ENCODE results near the gene KRT5. TPM values are rescaled to one million over a fixed set of nuclear protein-coding genes. Genes with fewer than 3 reads are reported as not detected.
A peak's percentile ranks its signal among the peaks of the same experiment; 100 is the strongest.

KRT5 gene
- total RNA-seq, 6 experiments from 2014 or later = 0.66 TPM; not detected in 5

- WGBS (ENCODE audit: insufficient coverage, low coverage, low lambda C conversion rate, missing lambda C conversion rate) = 60% methylated on average over 2 of the region's 3 CpGs
- TF ChIP-seq POLR2A (IDR thresholded peaks at IDR 0.05) = no peak
- no peak for TF ChIP-seq CTCF (IDR thresholded peaks at IDR 0.05)
- intact Hi-C loops (cut with DNase I) = no loop called here
Measured at GRCh38 chr12:52537101-52537500, 16.9 kb upstream of the KRT5 start.

GRCh38 chr12:52535574-52535973 lies 15.4 kb upstream of the KRT5 start:
- H3K4me1 ChIP-seq = no peaks in the 10 kb centered on the region

More at GRCh38 chr12:52537101-52537500, 16.9 kb upstream of the KRT5 start:
- peak in 1 of 3 donors; percentile 51 for DNase-seq
- Histone ChIP-seq H3K9me3 (no peaks in the 10 kb centered on the region), H3K27ac (no peak overlapping the region), H3K4me3 (no peak overlapping the region), H3K27me3 (no peaks in the 10 kb centered on the region), H3K36me3 (no peaks in the 10 kb centered on the region), H3K4me1 (no peaks in the 10 kb centered on the region)
- no peak for ATAC-seq

GRCh38 chr12:52534482-52534881 lies 14.3 kb upstream of the KRT5 start:
- WGBS (ENCODE audit: insufficient coverage, low coverage, low lambda C conversion rate, missing lambda C conversion rate) = 70% methylated on average over 5 of the region's 5 CpGs
- Histone ChIP-seq H3K27ac (no peak overlapping the region), H3K4me1 (no peaks in the 10 kb centered on the region), H3K36me3 (no peaks in the 10 kb centered on the region), H3K9me3 (no peaks in the 10 kb centered on the region), H3K27me3 (no peaks in the 10 kb centered on the region), H3K4me3 (no peak overlapping the region)
- DNase-seq = no peak
- intact Hi-C loops (cut with DNase I) = no loop called here
- no peak for ATAC-seq
- TF ChIP-seq CTCF (IDR thresholded peaks at IDR 0.05) (peak in 1 of 4 donors; percentile 32), POLR2A (IDR thresholded peaks at IDR 0.05) (no peak)

More at GRCh38 chr12:52535574-52535973, 15.4 kb upstream of the KRT5 start:
- ATAC-seq (no peak), DNase-seq (peak in 1 of 3 donors; percentile 5)
- Histone ChIP-seq H3K4me3 (no peak overlapping the region), H3K36me3 (no peaks in the 10 kb centered on the region), H3K27me3 (no peaks in the 10 kb centered on the region), H3K27ac (no peak overlapping the region), H3K9me3 (no peaks in the 10 kb centered on the region)
- 17% methylated on average over 1 of the region's 1 CpG for WGBS (ENCODE audit: insufficient coverage, low coverage, low lambda C conversion rate, missing lambda C conversion rate)
- TF ChIP-seq POLR2A (IDR thresholded peaks at IDR 0.05) = no peak
- no peak for TF ChIP-seq CTCF (IDR thresholded peaks at IDR 0.05)
- intact Hi-C loops (cut with DNase I) = no loop called here

GRCh38 chr12:52533686-52534470 lies 13.7 kb upstream of the KRT5 start:
- no peaks in the 10 kb centered on the region for H3K27me3 ChIP-seq
- intact Hi-C loops (cut with DNase I) = no loop called here
- 48% methylated on average over 2 of the region's 10 CpGs for WGBS (ENCODE audit: insufficient coverage, low coverage, low lambda C conversion rate, missing lambda C conversion rate)
- no peak overlapping the region for H3K27ac ChIP-seq
- no peaks in the 10 kb centered on the region for H3K4me1 ChIP-seq
- no peaks in the 10 kb centered on the region for H3K36me3 ChIP-seq
- no peak overlapping the region for H3K4me3 ChIP-seq
- DNase-seq = peak in 1 of 3 donors; percentile 38
- TF ChIP-seq POLR2A (IDR thresholded peaks at IDR 0.05) = no peak
- no peak for TF ChIP-seq CTCF (IDR thresholded peaks at IDR 0.05)
- no peak for ATAC-seq
- H3K9me3 ChIP-seq = no peaks in the 10 kb centered on the region

Measured in right lobe of liver (tissue), 6 donors.